H9 (cell line): ENCODE data around the gene TPP2. TPM values are rescaled to one million over a fixed set of nuclear protein-coding genes. Genes with fewer than 3 reads are reported as not detected.

Experiments used
- DNase-seq: peaks from one replicate; pipeline ENCODE4 v3.0.0-alpha.2; 2017
- H2AFZ ChIP-seq: one replicate; pipeline ENCODE4 v1.6.1; 2013; ENCODE audit warnings: mild to moderate bottlenecking, low read length, control low read depth, moderate library complexity
- H2AK5ac ChIP-seq: 2 replicates; pipeline ENCODE4 v1.6.1; 2013; ENCODE audit warnings: low read length, control low read depth, mixed read lengths; ENCODE audit not compliant: insufficient read length
- H2BK120ac ChIP-seq: one replicate; pipeline ENCODE4 v1.6.1; 2013; ENCODE audit warnings: low read depth, mild to moderate bottlenecking, low read length, control low read depth, inconsistent platforms; ENCODE audit not compliant: poor library complexity, severe bottlenecking
- H2BK12ac ChIP-seq: 2 replicates; pipeline ENCODE4 v1.6.1; 2013; ENCODE audit warnings: low read length, control low read depth, mixed read lengths, low read depth; ENCODE audit not compliant: insufficient read length
- H2BK15ac ChIP-seq: 2 replicates; pipeline ENCODE4 v1.6.1; 2013; ENCODE audit warnings: low read depth, low read length, control low read depth
- H2BK20ac ChIP-seq: one replicate; pipeline ENCODE4 v1.6.1; 2013; ENCODE audit warnings: low read depth, mild to moderate bottlenecking, low read length, control low read depth, inconsistent platforms; ENCODE audit not compliant: poor library complexity, severe bottlenecking
- H2BK5ac ChIP-seq: 2 replicates; pipeline ENCODE4 v1.6.1; 2013; ENCODE audit warnings: low read length, control low read depth, mixed read lengths; ENCODE audit not compliant: insufficient read length
- H3K14ac ChIP-seq: 2 replicates; pipeline ENCODE4 v1.6.1; 2013; ENCODE audit warnings: low read length, control low read depth; ENCODE audit not compliant: insufficient read depth
- H3K18ac ChIP-seq: 2 replicates; pipeline ENCODE4 v1.6.1; 2013; ENCODE audit warnings: low read depth, mild to moderate bottlenecking, mixed read lengths, low read length, control low read depth; ENCODE audit not compliant: insufficient read length
- H3K23ac ChIP-seq: 2 replicates; pipeline ENCODE4 v1.6.1; 2013; ENCODE audit warnings: low read length, control low read depth, mixed read lengths, low read depth; ENCODE audit not compliant: insufficient read length
- H3K23me2 ChIP-seq: 2 replicates; pipeline ENCODE4 v1.6.1; 2013; ENCODE audit warnings: low read depth, mild to moderate bottlenecking, mixed read lengths, low read length, control low read depth; ENCODE audit not compliant: insufficient read length, poor library complexity, severe bottlenecking
- H3K27ac ChIP-seq: 2 replicates; pipeline ENCODE4 v1.5.1; 2013; ENCODE audit warnings: low read length, control low read depth, mixed read lengths, low read depth; ENCODE audit not compliant: insufficient read length
- H3K27me3 ChIP-seq: 2 replicates; pipeline ENCODE4 v1.6.1; 2013; ENCODE audit warnings: low read length, control low read depth, inconsistent platforms; ENCODE audit not compliant: insufficient read depth
- H3K4ac ChIP-seq: 2 replicates; pipeline ENCODE4 v1.6.1; 2013; ENCODE audit warnings: low read depth, mild to moderate bottlenecking, control low read depth, inconsistent platforms, low read length, moderate library complexity
- H3K4me1 ChIP-seq: 2 replicates; pipeline ENCODE4 v1.6.1; 2013; ENCODE audit warnings: low read length, control low read depth, inconsistent platforms; ENCODE audit not compliant: insufficient read depth
- H3K4me2 ChIP-seq: 2 replicates; pipeline ENCODE4 v1.6.1; 2013; ENCODE audit warnings: low read length, control low read depth, mixed read lengths; ENCODE audit not compliant: insufficient read length, insufficient read depth
- H3K56ac ChIP-seq: 2 replicates; pipeline ENCODE4 v1.6.1; 2013; ENCODE audit warnings: low read depth, mild to moderate bottlenecking, mixed read lengths, low read length, control low read depth; ENCODE audit not compliant: insufficient read length
- H3K79me1 ChIP-seq: 2 replicates; pipeline ENCODE4 v1.6.1; 2013; ENCODE audit warnings: low read depth, mild to moderate bottlenecking, moderate library complexity, low read length, control low read depth, inconsistent platforms; ENCODE audit not compliant: insufficient read depth, poor library complexity, severe bottlenecking
- H3K79me2 ChIP-seq: 2 replicates; pipeline ENCODE4 v1.6.1; 2013; ENCODE audit warnings: low read length, control low read depth, inconsistent platforms; ENCODE audit not compliant: insufficient read depth
- H3K9ac ChIP-seq: 2 replicates; pipeline ENCODE4 v1.6.1; 2013; ENCODE audit warnings: low read length, control low read depth, mixed read lengths; ENCODE audit not compliant: insufficient read length; ENCODE audit errors: extremely low read depth
- H3K9me3 ChIP-seq: one replicate; pipeline ENCODE4 v1.6.1; 2013; ENCODE audit warnings: low read depth, low read length, inconsistent platforms; ENCODE audit not compliant: control insufficient read depth
- H3T11ph ChIP-seq: one replicate; pipeline ENCODE4 v1.6.1; 2013; ENCODE audit warnings: mild to moderate bottlenecking, low read length, control low read depth, inconsistent platforms
- H4K20me1 ChIP-seq: one replicate; pipeline ENCODE4 v1.6.1; 2013; ENCODE audit not compliant: control insufficient read depth, insufficient read length, insufficient read depth
- H4K5ac ChIP-seq: 2 replicates; pipeline ENCODE4 v1.6.1; 2013; ENCODE audit warnings: low read depth, mild to moderate bottlenecking, mixed read lengths, low read length, control low read depth; ENCODE audit not compliant: insufficient read length
- H4K8ac ChIP-seq: replicated peaks from 2 replicates; pipeline ENCODE4 v1.6.1; 2013; ENCODE audit warnings: low read length, control low read depth, mixed read lengths, low read depth; ENCODE audit not compliant: insufficient read length
- H4K91ac ChIP-seq: 2 replicates; pipeline ENCODE4 v1.6.1; 2013; ENCODE audit warnings: low read depth, mild to moderate bottlenecking, moderate library complexity, mixed read lengths, low read length, control low read depth; ENCODE audit not compliant: insufficient read length
- H3K27ac Mint-ChIP-seq, 3 experiments: 2 replicates in 2 of 3; 3 replicates in 1 of 3; pipeline ENCODE4 v1.8.0; 2020 to 2021; ENCODE audit warnings: mixed read lengths in 3 of 3, mild to moderate bottlenecking in 1 of 3, moderate library complexity in 1 of 3
- H3K27me3 Mint-ChIP-seq: 2 replicates; pipeline ENCODE4 v1.8.0; 2021; ENCODE audit warnings: low read depth, mild to moderate bottlenecking, moderate library complexity, mixed read lengths
- H3K36me3 Mint-ChIP-seq, 3 experiments: 2 replicates in 2 of 3; 3 replicates in 1 of 3; pipeline ENCODE4 v1.8.0; 2020 to 2021; ENCODE audit warnings: low read depth in 3 of 3, mixed read lengths in 3 of 3; ENCODE audit not compliant: insufficient read depth in 1 of 3
- H3K4me1 Mint-ChIP-seq, 2 experiments: 2 replicates each; pipeline ENCODE4 v1.8.0; 2020; ENCODE audit warnings: mixed read lengths in 2 of 2
- H3K4me3 Mint-ChIP-seq, 2 experiments: 2 replicates in 1 of 2; 3 replicates in 1 of 2; pipeline ENCODE4 v1.8.0; 2020 to 2021; ENCODE audit warnings: mild to moderate bottlenecking in 2 of 2, mixed read lengths in 2 of 2, moderate library complexity in 1 of 2
- H3K9me3 Mint-ChIP-seq, 2 experiments: 2 replicates in 1 of 2; 3 replicates in 1 of 2; pipeline ENCODE4 v1.8.0; 2020; ENCODE audit warnings: mild to moderate bottlenecking in 2 of 2, mixed read lengths in 2 of 2, moderate library complexity in 1 of 2
- CTCF ChIP-seq: fragments of 200-600 bp; sonication (generic); conservative IDR thresholded peaks from 3 replicates; pipeline ENCODE4 v1.8.0; 2021; ENCODE audit warnings: antibody characterized with exemption, mild to moderate bottlenecking
- WGBS: extraction: QIAGEN DNeasy Blood & Tissue Kit; methylation state at CpG from one replicate; pipeline ENCODE4 v1.1.7; 2013; ENCODE audit warnings: missing lambda C conversion rate, low lambda C conversion rate, mixed read lengths; ENCODE audit not compliant: insufficient read length; ENCODE audit errors: extremely low coverage; 5-methylcytosine and 5-hydroxymethylcytosine counted together
- total RNA-seq: library from RNA; stranded (reverse); gene quantifications from 2 replicates; pipeline ENCODE4 v1.2.1, GENCODE V29; 2021

Gene TPP2
- total RNA-seq, 1 experiment from 2014 or later, result 63.5 TPM

- Histone ChIP-seq H2BK15ac (no peak overlapping the region), H3K9ac (no peak overlapping the region), H3K79me1 (no peaks in the 10 kb centered on the region), H3K4me2 (no peak overlapping the region), H2AFZ (no peak overlapping the region), H2BK20ac (no peak overlapping the region), H2BK5ac (no peak overlapping the region), H4K91ac (no peak overlapping the region), H3K4me1 (peaks cover 2% of the 10 kb centered on the region; the same call in 1 of the 2 replicates), H2BK12ac (no peak overlapping the region), H2AK5ac (no peak overlapping the region), H3K56ac (no peak overlapping the region), H3K23ac (no peak overlapping the region), H4K8ac (no peak overlapping the region), H3K27me3 (no peaks in the 10 kb centered on the region), H3K79me2 (no peaks in the 10 kb centered on the region), H3K27ac (no peak overlapping the region), H3K18ac (no peak overlapping the region), H3K14ac (no peak overlapping the region), H3K23me2 (no peaks in the 10 kb centered on the region), H2BK120ac (no peak overlapping the region), H4K20me1 (no peaks in the 10 kb centered on the region), H4K5ac (no peak overlapping the region), H3K9me3 (no peaks in the 10 kb centered on the region), H3K4ac (no peak overlapping the region), H3T11ph (no peak overlapping the region)
- 0 out of 5 replicates have a peak, but pooled peaks cover 4 to 6% of the 10 kb centered on the region in 2 experiments for H3K9me3 Mint-ChIP-seq
- no CpG with 5 or more reads among the region's 6 CpGs for WGBS
- no peak overlapping the region for H3K4me3 Mint-ChIP-seq
- H3K27me3 Mint-ChIP-seq, result no peaks in the 10 kb centered on the region
- TF ChIP-seq CTCF, result no peak
- no peak overlapping the region for H3K27ac Mint-ChIP-seq
- H3K36me3 Mint-ChIP-seq, result no peaks in the 10 kb centered on the region
- H3K4me1 Mint-ChIP-seq, result peaks cover 0 to 7% of the 10 kb centered on the region in 2 experiments; a peak in 2 of 4 replicates
- no peak for DNase-seq
Observed at GRCh38 chr13:102704238-102705058, 107.7 kb downstream of the TPP2 start.
